ENCODE results near the gene HLX.

The HLX gene

GRCh38 chr1:220926146-220926545, 46.9 kb downstream of the HLX start:
- no peak overlapping the region for H3K27ac ChIP-seq (ENCODE audit: low read depth, low read length, poor library complexity, severe bottlenecking)
- no peak for TF ChIP-seq CTCF (IDR thresholded peaks at IDR 0.05; ENCODE audit: low read length)
- no peak for TF ChIP-seq EZH2 (IDR thresholded peaks at IDR 0.05; ENCODE audit: borderline replicate concordance, low read length)

GRCh38 chr1:220927442-220927841, 48.2 kb downstream of the HLX start:
- H3K9ac ChIP-seq (ENCODE audit: low read length), result no peak overlapping the region
- no peaks in the 10 kb centered on the region for H3K36me3 ChIP-seq (ENCODE audit: insufficient read depth, low read length)
- H3F3A ChIP-seq (ENCODE audit: insufficient read depth, low read length), result no peaks in the 10 kb centered on the region
- H3K27ac ChIP-seq (ENCODE audit: low read depth, low read length, poor library complexity, severe bottlenecking), result no peak overlapping the region
- H3K9me3 ChIP-seq (ENCODE audit: low read length), result no peaks in the 10 kb centered on the region
- H3K9me2 ChIP-seq (ENCODE audit: low read depth, low read length), result no peaks in the 10 kb centered on the region
- no peaks in the 10 kb centered on the region for H3K4me1 ChIP-seq (ENCODE audit: insufficient read depth, low read length, severe bottlenecking)
- H4K20me1 ChIP-seq (ENCODE audit: insufficient read depth, low read length), result no peaks in the 10 kb centered on the region
- no peaks in the 10 kb centered on the region for H3K79me2 ChIP-seq (ENCODE audit: insufficient read depth, low read length)
- H3K4me2 ChIP-seq (ENCODE audit: low read length), result no peak overlapping the region
- no peaks in the 10 kb centered on the region for H3K27me3 ChIP-seq (ENCODE audit: insufficient read depth, low read length)
- H2AFZ ChIP-seq (ENCODE audit: low read length), result no peak overlapping the region
- no peak for TF ChIP-seq CTCF (IDR thresholded peaks at IDR 0.05; ENCODE audit: low read length)
- TF ChIP-seq EZH2 (IDR thresholded peaks at IDR 0.05; ENCODE audit: borderline replicate concordance, low read length), result no peak
- H3K4me3 ChIP-seq (ENCODE audit: low read depth, low read length, poor library complexity, severe bottlenecking), result no peak overlapping the region

More at GRCh38 chr1:220926146-220926545, 46.9 kb downstream of the HLX start:
- no peaks in the 10 kb centered on the region for H3K9me2 ChIP-seq (ENCODE audit: low read depth, low read length)
- no peaks in the 10 kb centered on the region for H3K4me1 ChIP-seq (ENCODE audit: insufficient read depth, low read length, severe bottlenecking)
- no peaks in the 10 kb centered on the region for H3K36me3 ChIP-seq (ENCODE audit: insufficient read depth, low read length)
- H3K9me3 ChIP-seq (ENCODE audit: low read length), result no peaks in the 10 kb centered on the region
- H3K4me3 ChIP-seq (ENCODE audit: low read depth, low read length, poor library complexity, severe bottlenecking), result no peak overlapping the region
- no peak overlapping the region for H3K9ac ChIP-seq (ENCODE audit: low read length)
- H3K27me3 ChIP-seq (ENCODE audit: insufficient read depth, low read length), result no peaks in the 10 kb centered on the region
- no peaks in the 10 kb centered on the region for H4K20me1 ChIP-seq (ENCODE audit: insufficient read depth, low read length)
- no peaks in the 10 kb centered on the region for H3K79me2 ChIP-seq (ENCODE audit: insufficient read depth, low read length)
- no peak overlapping the region for H2AFZ ChIP-seq (ENCODE audit: low read length)
- H3K4me2 ChIP-seq (ENCODE audit: low read length), result no peak overlapping the region
- no peaks in the 10 kb centered on the region for H3F3A ChIP-seq (ENCODE audit: insufficient read depth, low read length)

- no peak overlapping the region for H3K4me3 ChIP-seq (ENCODE audit: low read depth, low read length, poor library complexity, severe bottlenecking)
- no peaks in the 10 kb centered on the region for H3K27me3 ChIP-seq (ENCODE audit: insufficient read depth, low read length)
- no peaks in the 10 kb centered on the region for H3F3A ChIP-seq (ENCODE audit: insufficient read depth, low read length)
- H3K9me3 ChIP-seq (ENCODE audit: low read length), result no peaks in the 10 kb centered on the region
- no peak for TF ChIP-seq EZH2 (IDR thresholded peaks at IDR 0.05; ENCODE audit: borderline replicate concordance, low read length)
- no peak for TF ChIP-seq CTCF (IDR thresholded peaks at IDR 0.05; ENCODE audit: low read length)
- H3K4me2 ChIP-seq (ENCODE audit: low read length), result no peak overlapping the region
- H2AFZ ChIP-seq (ENCODE audit: low read length), result no peak overlapping the region
- H3K4me1 ChIP-seq (ENCODE audit: insufficient read depth, low read length, severe bottlenecking), result no peaks in the 10 kb centered on the region
- no peaks in the 10 kb centered on the region for H3K9me2 ChIP-seq (ENCODE audit: low read depth, low read length)
- H3K27ac ChIP-seq (ENCODE audit: low read depth, low read length, poor library complexity, severe bottlenecking), result no peak overlapping the region
- H3K9ac ChIP-seq (ENCODE audit: low read length), result no peak overlapping the region
- no peaks in the 10 kb centered on the region for H3K36me3 ChIP-seq (ENCODE audit: insufficient read depth, low read length)
- H3K79me2 ChIP-seq (ENCODE audit: insufficient read depth, low read length), result no peaks in the 10 kb centered on the region
- H4K20me1 ChIP-seq (ENCODE audit: insufficient read depth, low read length), result no peaks in the 10 kb centered on the region
Observed at GRCh38 chr1:220928320-220928719, 49.1 kb downstream of the HLX start.
